IMR-90 (cell line): Measurements from ENCODE around the gene SARNP. TPM values are rescaled to one million over a fixed set of nuclear protein-coding genes. Genes with fewer than 3 reads are reported as not detected.
A peak's percentile ranks its signal among the peaks of the same experiment; 100 is the strongest.

Experiments used
- ATAC-seq: fragments of 200-7000 bp; cut with Tn5 transposase; 2 replicates; pipeline ENCODE4 v1.9.1; 2020; ENCODE audit warnings: low read depth, mild to moderate bottlenecking, moderate library complexity
- BruUV-seq: library from RNA; stranded (reverse); fragments of 400-500 nt; replicated peaks from 2 replicates; lab custom pipeline; 2021; lab: Mats Ljungman, UMichigan
- CTCF ChIA-PET: fragments of 300-600 bp; formaldehyde crosslinking; extraction: SDS; loops from one replicate; lab custom pipeline; 2021; ENCODE audit warnings: antibody characterized with exemption; lab: Yijun Ruan, JAX
- POLR2A ChIA-PET: fragments of 300-600 bp; sonication (Branson Sonifier 250); formaldehyde crosslinking; loops from one replicate; lab custom pipeline; 2022; ENCODE audit warnings: antibody characterized with exemption; ENCODE audit not compliant: unreplicated experiment; lab: Charles Lee
- DNase-seq: peaks from one replicate; pipeline ENCODE4 v3.0.0; 2013
- H2AFZ ChIP-seq: replicated peaks from 2 replicates; pipeline ENCODE3; 2013; ENCODE audit warnings: low read length, mild to moderate bottlenecking; ENCODE audit not compliant: poor library complexity
- H2AK5ac ChIP-seq: 2 replicates; pipeline ENCODE4 v1.6.1; 2013; ENCODE audit warnings: low read depth, low read length, inconsistent platforms
- H2AK9ac ChIP-seq: replicated peaks from 2 replicates; pipeline ENCODE3; 2013; ENCODE audit warnings: mild to moderate bottlenecking, low read depth, low read length, moderate library complexity; ENCODE audit not compliant: poor library complexity
- H2BK120ac ChIP-seq: 2 replicates; pipeline ENCODE4 v1.6.1; 2013; ENCODE audit warnings: low read depth, low read length, inconsistent platforms
- H2BK15ac ChIP-seq: 3 replicates; pipeline ENCODE4 v1.6.1; 2013; ENCODE audit warnings: low read depth, low read length, inconsistent platforms
- H2BK20ac ChIP-seq: 2 replicates; pipeline ENCODE4 v1.6.1; 2013; ENCODE audit warnings: low read depth, mild to moderate bottlenecking, inconsistent platforms, low read length, moderate library complexity
- H2BK5ac ChIP-seq: 2 replicates; pipeline ENCODE4 v1.6.1; 2013; ENCODE audit warnings: mild to moderate bottlenecking, low read depth, low read length, inconsistent platforms; ENCODE audit not compliant: poor library complexity, severe bottlenecking
- H3K14ac ChIP-seq: replicated peaks from 2 replicates; pipeline ENCODE4 v1.6.1; 2013; ENCODE audit warnings: low read depth, low read length, inconsistent platforms
- H3K18ac ChIP-seq: 2 replicates; pipeline ENCODE4 v1.6.1; 2013; ENCODE audit warnings: low read depth, low read length, control low read depth
- H3K23ac ChIP-seq: 2 replicates; pipeline ENCODE4 v1.6.1; 2013; ENCODE audit warnings: low read depth, low read length, inconsistent platforms
- H3K27ac ChIP-seq: 2 replicates; pipeline ENCODE4 v1.5.1; 2013; ENCODE audit warnings: mild to moderate bottlenecking, control low read depth, low read length; ENCODE audit not compliant: insufficient read depth
- H3K27me3 ChIP-seq: 2 replicates; pipeline ENCODE4 v1.6.1; 2013; ENCODE audit warnings: low read length; ENCODE audit not compliant: control insufficient read depth, insufficient read depth
- H3K36me3 ChIP-seq: 2 replicates; pipeline ENCODE4 v1.6.1; 2013; ENCODE audit warnings: low read length, mixed read lengths; ENCODE audit not compliant: control insufficient read depth, insufficient read depth
- H3K4ac ChIP-seq: 2 replicates; pipeline ENCODE4 v1.6.1; 2013; ENCODE audit warnings: low read depth, low read length, inconsistent platforms
- H3K4me1 ChIP-seq: 2 replicates; pipeline ENCODE4 v1.6.1; 2013; ENCODE audit warnings: low read length, mixed read lengths; ENCODE audit not compliant: control insufficient read depth, insufficient read depth
- H3K4me2 ChIP-seq: 2 replicates; pipeline ENCODE4 v1.6.1; 2013; ENCODE audit warnings: low read depth, mild to moderate bottlenecking, control low read depth, low read length, moderate library complexity
- H3K4me3 ChIP-seq: 2 replicates; pipeline ENCODE4 v1.5.1; 2013; ENCODE audit warnings: low read depth, mild to moderate bottlenecking, control low read depth, low read length, moderate library complexity; ENCODE audit not compliant: insufficient read depth
- H3K56ac ChIP-seq: 2 replicates; pipeline ENCODE4 v1.6.1; 2013; ENCODE audit warnings: low read length, inconsistent platforms; ENCODE audit not compliant: insufficient read depth; ENCODE audit errors: extremely low read depth
- H3K79me1 ChIP-seq, 2 experiments: 2 replicates each; pipeline ENCODE4 v1.6.1; 2013; ENCODE audit warnings: low read length in 2 of 2, inconsistent platforms in 1 of 2, low read depth in 1 of 2
- H3K9ac ChIP-seq: 2 replicates; pipeline ENCODE4 v1.6.1; 2013; ENCODE audit warnings: low read depth, low read length, control low read depth
- H3K9me1 ChIP-seq: 2 replicates; pipeline ENCODE4 v1.6.1; 2013; ENCODE audit warnings: low read length, inconsistent platforms; ENCODE audit not compliant: insufficient read depth
- H3K9me3 ChIP-seq: 2 replicates; pipeline ENCODE4 v1.6.1; 2013; ENCODE audit warnings: low read length; ENCODE audit not compliant: control insufficient read depth, insufficient read depth
- H4K20me1 ChIP-seq: 2 replicates; pipeline ENCODE4 v1.6.1; 2013; ENCODE audit warnings: low read length, inconsistent platforms; ENCODE audit not compliant: insufficient read depth
- H4K5ac ChIP-seq: 2 replicates; pipeline ENCODE4 v1.6.1; 2013; ENCODE audit warnings: mild to moderate bottlenecking, low read depth, low read length, control low read depth
- H4K8ac ChIP-seq, 2 experiments: 2 replicates each; pipeline ENCODE4 v1.6.1; 2013; ENCODE audit warnings: low read depth in 2 of 2, low read length in 2 of 2, control low read depth in 1 of 2, inconsistent platforms in 1 of 2
- H4K91ac ChIP-seq: 2 replicates; pipeline ENCODE4 v1.6.1; 2013; ENCODE audit warnings: low read depth, low read length, inconsistent platforms; ENCODE audit not compliant: insufficient read depth
- MAZ ChIP-seq: IDR thresholded peaks from 2 replicates; pipeline ENCODE4 v1.6.1; 2012; ENCODE audit warnings: low read depth, mild to moderate bottlenecking, low read length, improper control_type of control experiment, moderate library complexity, borderline replicate concordance
- WGBS, 2 experiments: methylation state at CpG; one replicate each; pipeline versions ENCODE4 v1.1.5 to v1.1.7; 2013; ENCODE audit warnings: missing lambda C conversion rate in 2 of 2; ENCODE audit not compliant: insufficient read length in 1 of 2; ENCODE audit errors: extremely low coverage in 2 of 2; 5-methylcytosine and 5-hydroxymethylcytosine counted together
- dilution Hi-C: fragments of 300-500 bp; cut with HindIII; formaldehyde crosslinking; loops from one replicate; pipeline ENCODE4 v1.14.3; 2018; ENCODE audit warnings: low sequenced_read_pairs; ENCODE audit not compliant: unreplicated experiment
- in situ Hi-C: fragments of 300-500 bp; cut with MboI; formaldehyde crosslinking; loops from 3 replicates; pipeline ENCODE4 v1.14.3; 2019; ENCODE audit warnings: low sequenced_read_pairs, inconsistent platforms, mixed read lengths
- intact Hi-C: fragments of 100-400 bp; cut with micrococcal nuclease; formaldehyde crosslinking; loops from 2 replicates; pipeline ENCODE4 v1.10.0; 2022
- polyA plus RNA-seq, 3 experiments: library from polyadenylated mRNA; depleted of rRNA; stranded (reverse); fragments of >200 nt; gene quantifications; 2 replicates each; pipeline ENCODE4 v1.2.3, GENCODE V29; 2012; ENCODE audit warnings: low replicate concordance in 1 of 3
- total RNA-seq: library from RNA; depleted of rRNA; stranded (reverse); fragments of >200 nt; gene quantifications from 2 replicates; pipeline ENCODE4 v1.2.3, GENCODE V29; 2012

Gene SARNP
- total and polyA plus RNA-seq, 2 of the 4 experiments (the other 2 are of a cell fraction): 46.8 to 103 TPM

GRCh38 chr12:55739025-55739378 lies 78.5 kb downstream of the SARNP start:
- intact Hi-C loops: loop anchor here (1.0 to 5.0 kb wide), 2 partner anchors 290 to 303 kb away; partner anchors contain the start of gene RPS26
- Histone ChIP-seq H2BK20ac (no peak overlapping the region), H3K9ac (no peak overlapping the region), H3K4me1 (peaks cover 6% of the 10 kb centered on the region), H3K14ac (no peak overlapping the region), H2BK15ac (no peak overlapping the region), H4K8ac (no peak overlapping the region), H3K23ac (no peak overlapping the region), H2AK9ac (no peak overlapping the region), H2AFZ (no peak overlapping the region), H4K20me1 (no peaks in the 10 kb centered on the region; the same call in 1 of the 2 replicates), H3K27ac (no peak overlapping the region), H4K5ac (no peak overlapping the region), H3K9me3 (no peaks in the 10 kb centered on the region), H3K36me3 (no peaks in the 10 kb centered on the region), H3K4ac (no peak overlapping the region), H3K56ac (no peak overlapping the region), H3K18ac (no peak overlapping the region), H3K9me1 (peaks cover 6% of the 10 kb centered on the region; the same call in 1 of the 2 replicates), H4K91ac (no peak overlapping the region), H2BK120ac (no peak overlapping the region), H3K27me3 (no peaks in the 10 kb centered on the region), H2AK5ac (no peak overlapping the region), H3K4me3 (peak overlapping the region; percentile 68; the same call in 1 of the 2 replicates), H2BK5ac (no peak overlapping the region), H3K4me2 (no peak overlapping the region), H3K79me1 (peaks cover 0 to 16% of the 10 kb centered on the region in 2 experiments; a peak in 2 of 4 replicates)
- POLR2A ChIA-PET: interaction anchor here (0.5 to 1.6 kb wide), 3 partner anchors 10 to 379 kb away, joined by 3 to 5 read pairs (median 4); partner anchors contain the start of genes CD63 and ZC3H10
- BruUV-seq: no TSS peak
- in situ Hi-C loops: loop anchor here (5.0 kb wide), 1 partner anchor 203 kb away; no protein-coding TSS in a partner anchor
- DNase-seq (no peak), ATAC-seq (no peak)
- WGBS, 2 experiments: no CpG with 5 or more reads among the region's 2 CpGs
- CTCF ChIA-PET: interaction anchor here (0.6 to 2.7 kb wide), 18 partner anchors 10 to 302 kb away, joined by 3 to 16 read pairs (median 4); partner anchors contain the start of genes CD63, ORMDL2 and SARNP
- dilution Hi-C loops: no loop called here
- no peak for TF ChIP-seq MAZ
